HG03469 (cell line): ENCODE results near the gene UPK2.
"Not testable (repeated sequence)": the region's sequence is repeated elsewhere in the genome, so short reads cannot be mapped to it uniquely, and the experiment has no call there.

Experiments
- ATAC-seq: cut with Tn5 transposase; IDR thresholded peaks from one replicate; pipeline ENCODE4 v1.9.1; 2021; ENCODE audit warnings: mild to moderate bottlenecking, moderate library complexity, moderate number of reproducible peaks; ENCODE audit not compliant: unreplicated experiment

UPK2 gene

GRCh38 chr11:118938491-118939403 is 17.4 kb upstream of the UPK2 start:
- ATAC-seq: no peak

GRCh38 chr11:118939404-118939915 is 16.6 kb upstream of the UPK2 start:
- ATAC-seq: no peak

GRCh38 chr11:118939953-118940598 is 16.0 kb upstream of the UPK2 start:
- ATAC-seq: no peak

DNA sequence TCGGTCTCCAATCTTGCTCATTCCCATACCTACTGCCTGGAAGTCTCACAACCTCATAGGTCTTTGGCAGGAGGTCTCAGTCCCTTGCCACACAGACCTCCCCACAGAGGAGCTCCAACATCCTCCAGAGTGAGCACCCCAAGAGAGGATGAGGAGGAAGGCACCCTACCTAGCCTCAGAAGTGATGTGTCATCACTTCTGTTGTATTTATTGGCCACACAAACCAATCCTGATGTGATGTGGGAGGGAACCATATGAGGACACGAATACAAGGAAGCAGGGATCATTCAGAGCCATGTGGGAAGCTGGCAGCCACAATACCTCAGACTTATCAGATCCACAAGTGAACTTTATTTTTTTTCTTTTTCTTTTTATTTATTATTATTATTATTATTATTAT is 9.0 kb upstream of the UPK2 start:
- ATAC-seq: no peak

GRCh38 chr11:118948000-118948399 is 8.1 kb upstream of the UPK2 start:
- no peak for ATAC-seq

DNA sequence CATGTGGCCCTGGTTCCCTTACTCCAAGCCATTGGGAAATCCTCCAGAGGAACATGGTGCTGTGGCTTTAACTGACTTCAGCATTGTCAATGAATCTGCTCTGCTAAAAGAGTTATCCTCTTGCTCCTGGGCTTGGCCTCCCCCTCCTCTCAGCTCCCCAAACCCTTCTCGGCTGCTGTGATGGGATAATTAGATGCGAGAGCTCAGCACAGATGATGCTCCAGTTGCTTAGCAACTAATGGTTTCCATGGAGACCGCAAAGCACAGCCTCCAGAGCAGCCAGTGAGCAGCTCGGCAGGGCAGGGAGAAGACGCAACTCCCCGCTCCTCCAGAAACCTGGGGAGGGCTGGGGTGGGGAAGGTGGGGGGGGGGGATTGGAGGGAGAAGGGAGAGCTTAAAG is 2.8 kb upstream of the UPK2 start:
- ATAC-seq: no peak

GRCh38 chr11:118953976-118954375 is 2.1 kb upstream of the UPK2 start:
- ATAC-seq: not testable (repeated sequence)

GRCh38 chr11:118956847-118957469 is 860 bp downstream of the UPK2 start:
- no peak for ATAC-seq

DNA sequence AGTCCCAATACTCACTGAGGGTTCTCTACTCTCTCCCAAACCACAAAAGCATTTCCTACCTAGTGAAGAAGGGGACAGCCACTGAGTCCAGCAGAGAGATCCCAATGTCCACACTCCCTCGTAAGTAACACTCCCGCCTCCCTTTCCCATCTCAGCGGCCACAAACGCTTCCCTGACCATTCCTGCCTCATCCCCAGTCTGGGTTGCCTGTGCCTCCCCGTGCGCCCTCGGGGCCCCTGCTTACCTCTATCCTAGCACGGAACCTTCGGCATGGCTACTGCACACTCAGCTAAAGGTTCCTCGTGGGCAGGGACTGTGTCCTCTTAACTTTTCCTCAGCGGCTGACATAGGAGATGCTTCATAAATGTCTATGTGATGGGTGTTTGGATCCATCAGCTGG is 1.5 kb downstream of the UPK2 start:
- ATAC-seq: no peak

- no peak for ATAC-seq
Observed at GRCh38 chr11:118957968-118958367, 1.9 kb downstream of the UPK2 start.

DNA sequence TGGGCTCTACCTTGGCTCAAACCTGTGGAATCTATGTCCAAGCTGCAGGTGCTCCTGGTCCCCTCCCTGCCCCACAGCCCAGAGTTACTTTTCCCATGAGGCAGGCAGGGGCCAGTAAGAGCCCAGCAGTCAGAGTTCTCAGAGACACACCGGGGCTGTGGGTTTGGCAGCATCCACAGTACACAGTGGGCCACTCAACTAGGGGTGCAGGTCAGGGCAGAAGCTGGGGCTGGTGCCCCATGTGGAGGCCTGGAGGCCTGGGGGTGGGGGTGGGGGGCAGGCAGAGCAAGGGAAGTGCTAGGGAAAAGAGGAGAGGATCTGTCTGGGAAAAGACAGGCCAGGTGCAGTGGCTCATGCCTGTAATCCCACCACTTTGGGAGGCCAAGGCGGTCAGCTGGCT is 2.5 kb downstream of the UPK2 start:
- ATAC-seq: no peak

DNA sequence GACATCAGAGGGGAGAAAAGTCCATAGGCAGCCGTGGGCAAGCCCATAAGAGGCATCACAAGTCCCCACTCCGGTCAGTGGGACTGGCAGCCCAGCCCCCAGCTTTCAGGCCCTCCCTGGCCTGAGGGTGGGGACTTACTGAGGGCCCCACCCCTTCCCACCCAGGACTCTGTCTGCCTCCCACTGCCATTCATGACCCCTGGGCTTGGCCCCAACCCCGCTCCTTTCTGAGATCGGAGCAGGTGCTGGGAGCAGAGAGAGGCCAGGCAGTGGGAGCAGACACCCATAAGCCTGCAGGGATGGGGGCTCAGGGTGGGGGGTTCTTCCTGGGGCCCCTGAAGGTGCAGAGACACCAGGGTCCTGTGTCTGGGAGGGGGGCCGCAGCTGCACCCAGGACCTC is 5.1 kb downstream of the UPK2 start:
- no peak for ATAC-seq

DNA sequence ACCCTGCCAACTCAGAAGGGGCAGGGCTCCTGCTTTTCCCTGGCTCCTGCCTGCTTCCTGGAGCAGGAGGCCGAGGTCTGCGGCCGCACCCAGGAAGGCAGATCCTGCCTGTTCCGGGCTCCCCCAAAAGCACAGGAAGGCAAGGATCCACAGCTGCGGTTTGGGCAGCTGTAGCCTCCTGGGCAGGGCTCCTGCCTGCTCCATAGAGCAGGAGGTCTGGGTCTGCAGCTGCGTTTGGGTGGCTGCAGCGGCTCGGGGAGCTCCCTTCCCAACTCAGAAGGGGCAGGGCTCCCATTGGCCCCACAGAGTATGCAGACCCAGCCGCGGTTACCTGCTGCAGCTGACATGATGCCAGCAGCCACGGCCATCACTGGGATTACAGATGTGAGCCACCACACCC is 5.5 kb downstream of the UPK2 start:
- ATAC-seq: no peak

DNA sequence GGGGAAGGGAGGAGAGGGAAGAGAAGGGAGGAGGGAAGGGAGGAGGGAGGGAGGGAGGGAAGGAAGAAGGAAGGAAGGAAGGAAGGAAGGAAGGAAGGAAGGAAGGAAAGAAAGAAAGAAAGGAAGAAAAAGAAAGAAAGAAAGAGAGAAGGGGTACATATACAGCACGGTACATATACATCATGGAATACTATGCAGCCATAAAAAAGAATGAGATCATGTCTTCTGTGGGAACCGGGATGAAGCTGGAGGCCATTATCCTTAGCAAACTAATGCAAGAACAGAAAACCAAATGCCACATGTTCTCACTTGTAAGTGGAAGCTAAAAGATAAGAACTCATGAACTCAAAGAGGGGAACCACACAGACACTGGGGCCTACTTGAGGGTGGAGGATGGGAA is 13.4 kb downstream of the UPK2 start:
- ATAC-seq: not testable (repeated sequence)

DNA sequence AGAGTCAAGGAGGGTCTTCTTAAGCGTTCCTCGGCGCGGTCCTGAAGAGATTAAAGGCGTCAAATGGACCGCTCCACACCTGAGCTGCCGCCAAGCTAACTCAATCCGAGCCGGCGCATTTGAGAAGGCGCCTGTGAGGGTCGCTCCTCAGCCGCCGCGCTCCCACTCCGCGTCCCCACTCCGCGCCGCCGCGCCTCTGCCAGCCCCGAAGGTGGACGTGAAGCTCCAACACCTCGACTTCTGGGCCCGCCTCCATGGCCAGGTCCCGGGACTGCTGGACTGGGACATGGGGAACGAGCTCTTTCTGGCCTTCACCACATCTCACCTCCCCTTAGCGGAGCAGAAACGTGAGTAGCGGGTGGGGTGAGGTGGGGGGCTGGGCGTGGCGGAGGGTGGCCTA is 15.5 kb downstream of the UPK2 start, which contains the start of gene FOXR1:
FOXR1 (plus strand) TSS at position 116 of the 400 bp plus-strand sequence; CDS start at position 287, 171 bp downstream.
- ATAC-seq: no peak

DNA sequence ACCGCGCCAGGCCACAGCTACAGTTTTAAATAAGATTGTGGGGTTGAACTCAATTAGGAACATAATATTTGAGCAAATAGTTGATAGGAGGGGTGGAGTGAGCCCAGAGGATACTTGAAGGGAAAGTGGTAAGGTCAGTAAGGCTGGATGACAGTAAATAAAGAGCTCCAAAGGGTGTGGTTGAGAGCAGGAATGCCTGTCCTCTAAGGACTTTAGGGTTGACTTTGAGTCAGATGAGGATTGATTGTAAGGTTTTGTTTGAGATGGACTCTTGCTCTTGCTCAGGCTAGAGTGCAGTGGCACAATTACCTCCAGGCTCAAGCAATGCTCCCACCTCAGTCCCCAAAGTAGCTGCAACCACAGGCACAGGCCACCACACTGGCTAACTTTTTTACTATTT is 17.9 kb downstream of the UPK2 start:
- no peak for ATAC-seq

DNA sequence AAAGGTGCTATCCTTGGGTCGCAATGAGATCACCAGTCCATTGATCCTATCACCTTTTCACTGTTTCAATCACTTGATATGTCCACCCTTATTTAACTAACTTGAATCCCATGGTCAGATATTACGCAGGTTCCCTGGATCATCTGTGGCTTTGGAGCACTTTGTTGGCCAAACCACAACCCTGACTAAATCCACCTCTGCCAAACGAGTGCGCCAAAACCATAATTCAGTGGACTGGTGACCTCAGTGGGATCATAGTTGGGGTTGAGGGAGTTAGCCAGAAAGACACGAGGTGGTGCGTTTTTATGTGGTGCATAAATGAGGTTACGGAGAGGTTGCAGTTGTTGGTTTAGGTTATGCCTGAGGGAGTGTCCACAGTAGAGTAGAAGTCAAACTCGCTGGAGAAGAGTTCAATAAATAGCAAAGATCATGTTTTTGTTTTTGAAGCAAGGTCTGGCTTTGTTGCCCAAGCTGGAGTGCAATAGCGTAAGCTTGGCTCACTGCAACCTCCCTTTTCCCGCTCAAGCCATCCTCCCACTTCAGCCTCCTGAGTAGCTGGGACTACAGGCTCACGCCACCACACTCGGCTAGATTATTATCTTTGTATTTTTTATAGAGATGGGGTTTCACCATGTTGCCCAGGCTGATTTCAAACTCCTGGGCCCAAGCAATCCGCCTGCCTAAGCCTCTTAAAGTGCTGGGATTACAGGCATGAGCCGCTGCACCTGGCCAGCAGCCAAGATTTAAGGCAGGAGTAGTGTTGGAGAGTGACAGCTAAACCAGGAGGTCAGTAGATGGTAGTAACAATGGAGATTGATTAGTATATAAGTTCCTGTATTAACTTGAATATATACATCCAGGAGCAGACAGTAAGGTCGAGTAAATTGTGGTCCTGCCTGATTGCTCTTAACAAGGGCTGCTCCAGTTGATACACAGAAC is 19.9 kb downstream of the UPK2 start:
- no peak for ATAC-seq

GRCh38 chr11:118979434-118979833 is 23.3 kb downstream of the UPK2 start:
- no peak for ATAC-seq

DNA sequence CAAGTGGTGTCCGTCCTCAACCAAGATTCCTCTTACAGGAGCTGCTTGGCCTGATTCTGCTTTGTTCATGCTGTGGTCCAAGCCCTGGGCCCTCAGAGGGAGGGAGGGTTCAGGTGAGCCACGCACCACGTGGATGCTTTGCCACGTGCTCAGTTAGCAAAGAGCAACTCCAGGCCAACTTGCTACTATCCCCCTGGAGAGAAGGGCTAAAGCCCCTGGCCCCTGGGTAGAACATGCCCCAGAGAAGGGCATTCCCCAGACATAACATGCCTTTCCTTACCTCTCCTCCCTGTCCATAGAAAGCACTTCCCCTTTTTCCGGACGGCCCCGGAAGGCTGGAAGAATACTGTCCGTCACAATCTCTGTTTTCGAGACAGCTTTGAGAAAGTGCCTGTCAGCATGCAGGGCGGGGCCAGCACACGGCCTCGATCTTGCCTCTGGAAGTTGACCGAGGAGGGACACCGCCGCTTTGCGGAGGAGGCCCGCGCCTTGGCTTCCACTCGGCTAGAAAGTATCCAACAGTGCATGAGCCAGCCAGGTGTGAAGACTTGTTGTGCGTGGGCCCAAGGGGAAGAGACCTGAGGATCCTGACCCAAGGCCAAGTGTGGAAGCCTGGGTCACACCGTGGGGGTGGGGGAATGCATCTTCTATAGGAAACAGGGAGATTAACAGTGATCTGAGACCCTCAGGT is 24.2 kb downstream of the UPK2 start:
- ATAC-seq: no peak

GRCh38 chr11:118984337-118984736 is 28.2 kb downstream of the UPK2 start:
- ATAC-seq: not testable (repeated sequence)
